ENCODE measurements around the gene OPN1SW. TPM values are rescaled to one million over a fixed set of nuclear protein-coding genes. Genes with fewer than 3 reads are reported as not detected.

The OPN1SW gene
- total RNA-seq, 2 experiments from 2014 or later = not detected

DNA sequence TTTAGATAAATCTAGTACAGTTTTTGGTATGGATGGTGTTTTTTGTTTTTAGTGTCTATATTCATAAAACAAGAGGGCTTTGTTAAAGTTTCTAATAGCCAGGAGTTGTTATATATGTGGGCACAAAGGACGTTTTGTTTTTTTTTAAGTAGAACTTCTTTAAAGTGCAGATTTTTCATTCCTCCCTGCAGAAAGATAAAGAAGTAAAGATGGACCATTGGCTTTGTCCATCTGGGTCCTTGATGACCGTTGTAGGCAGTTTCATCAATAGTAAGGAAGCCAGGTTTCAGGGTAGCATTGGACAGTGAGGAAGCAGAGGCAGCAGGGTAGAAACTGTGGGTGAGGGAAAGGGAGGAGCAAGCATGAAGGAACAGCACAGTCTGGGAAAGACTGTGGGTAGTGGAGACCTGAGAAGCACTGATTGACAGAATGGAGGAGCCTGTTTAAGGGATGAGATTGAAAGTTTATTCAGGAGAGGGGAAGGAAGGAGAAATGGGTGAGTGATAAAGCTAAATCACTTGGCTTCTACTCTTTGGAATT is 31.2 kb downstream of the OPN1SW start:
- no peak overlapping the region for H3K27ac ChIP-seq (ENCODE audit: low read depth in 1 of 2, low read length in 2 of 2)
- H3K9me3 ChIP-seq (ENCODE audit: control insufficient read depth in 1 of 2, insufficient read depth in 1 of 2, low read length in 2 of 2) = no peaks in the 10 kb centered on the region
- intact Hi-C loops (cut with DNase I, micrococcal nuclease) = loop anchor here in 1 of 2 experiments (5.0 to 10.0 kb wide), 2 partner anchors 308 to 1160 kb away; partner anchors contain the start of genes ARF5 and GCC1
- H3K9me3 Mint-ChIP-seq = no peaks in the 10 kb centered on the region
- peaks cover 40% of the 10 kb centered on the region for H3K36me3 Mint-ChIP-seq (ENCODE audit: low read depth)
- ChIA-PET CTCF (no interaction called here), POLR2A (no interaction called here)
- DNase-seq = no peak
- H3K4me1 Mint-ChIP-seq (ENCODE audit: low read depth) = peaks cover 69% of the 10 kb centered on the region
- H3K4me3 ChIP-seq (ENCODE audit: low read length) = no peak overlapping the region
- TF ChIP-seq, protein P1, sequence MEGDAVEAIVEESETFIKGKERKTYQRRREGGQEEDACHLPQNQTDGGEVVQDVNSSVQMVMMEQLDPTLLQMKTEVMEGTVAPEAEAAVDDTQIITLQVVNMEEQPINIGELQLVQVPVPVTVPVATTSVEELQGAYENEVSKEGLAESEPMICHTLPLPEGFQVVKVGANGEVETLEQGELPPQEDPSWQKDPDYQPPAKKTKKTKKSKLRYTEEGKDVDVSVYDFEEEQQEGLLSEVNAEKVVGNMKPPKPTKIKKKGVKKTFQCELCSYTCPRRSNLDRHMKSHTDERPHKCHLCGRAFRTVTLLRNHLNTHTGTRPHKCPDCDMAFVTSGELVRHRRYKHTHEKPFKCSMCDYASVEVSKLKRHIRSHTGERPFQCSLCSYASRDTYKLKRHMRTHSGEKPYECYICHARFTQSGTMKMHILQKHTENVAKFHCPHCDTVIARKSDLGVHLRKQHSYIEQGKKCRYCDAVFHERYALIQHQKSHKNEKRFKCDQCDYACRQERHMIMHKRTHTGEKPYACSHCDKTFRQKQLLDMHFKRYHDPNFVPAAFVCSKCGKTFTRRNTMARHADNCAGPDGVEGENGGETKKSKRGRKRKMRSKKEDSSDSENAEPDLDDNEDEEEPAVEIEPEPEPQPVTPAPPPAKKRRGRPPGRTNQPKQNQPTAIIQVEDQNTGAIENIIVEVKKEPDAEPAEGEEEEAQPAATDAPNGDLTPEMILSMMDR (IDR thresholded peaks at IDR 0.05) = no peak
- peaks cover 13% of the 10 kb centered on the region for H3K36me3 ChIP-seq (ENCODE audit: insufficient read depth, low read length)
- H3K27ac Mint-ChIP-seq = no peak overlapping the region
- peaks cover 12% of the 10 kb centered on the region for H3K4me1 ChIP-seq (ENCODE audit: insufficient read depth, low read length)
- no peaks in the 10 kb centered on the region for H3K27me3 ChIP-seq (ENCODE audit: control insufficient read depth in 1 of 2, insufficient read depth in 2 of 2, low read length in 2 of 2)
- ATAC-seq (ENCODE audit: poor library complexity) = no peak
- H3K27me3 Mint-ChIP-seq = no peaks in the 10 kb centered on the region
- H3K4me3 Mint-ChIP-seq = no peak overlapping the region

DNA sequence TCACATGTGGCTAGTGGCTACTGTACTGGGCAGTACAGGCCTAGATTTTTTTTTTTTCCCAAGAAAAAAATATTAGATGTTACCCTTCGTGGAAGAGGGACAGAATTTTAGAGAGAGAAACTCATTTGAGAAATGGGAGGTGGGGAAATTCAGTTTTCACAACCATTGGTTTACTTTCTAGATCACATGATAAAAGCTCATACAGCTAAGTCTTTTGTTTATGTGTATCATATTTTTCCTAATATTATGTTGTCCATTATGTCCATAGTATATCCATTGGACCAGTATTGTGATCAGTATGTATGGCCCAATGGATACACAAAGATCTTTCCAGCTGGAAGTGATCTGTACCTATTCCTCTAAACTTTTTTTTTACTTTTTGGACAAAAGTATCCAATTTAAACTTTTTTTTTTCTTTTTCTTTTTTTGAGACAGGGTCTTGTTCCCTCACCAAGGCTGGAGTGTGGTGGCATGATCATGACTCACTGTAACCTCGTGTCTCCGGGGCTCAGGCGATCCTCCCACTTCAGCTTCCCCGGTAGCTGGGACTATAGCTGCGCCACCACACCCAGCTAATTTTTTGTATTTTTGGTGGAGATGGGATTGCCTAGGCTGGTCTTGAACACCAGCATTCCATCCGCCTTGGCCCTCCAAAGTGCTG is 32.4 kb downstream of the OPN1SW start:
- no peak overlapping the region for H3K27ac Mint-ChIP-seq
- POLR2A ChIA-PET = no interaction called here
- ATAC-seq (ENCODE audit: poor library complexity) (no peak), DNase-seq (peak in 1 of 14 experiments; percentile 8)
- H3K9me3 Mint-ChIP-seq = no peaks in the 10 kb centered on the region
- H3K36me3 ChIP-seq (ENCODE audit: insufficient read depth, low read length) = peaks cover 2% of the 10 kb centered on the region
- intact Hi-C loops (cut with DNase I, micrococcal nuclease) = loop anchor here in 1 of 2 experiments (5.0 to 10.0 kb wide), 2 partner anchors 309 to 1158 kb away; partner anchors contain the start of genes ARF5 and GCC1
- peaks cover 17% of the 10 kb centered on the region for H3K4me1 ChIP-seq (ENCODE audit: insufficient read depth, low read length)
- no peaks in the 10 kb centered on the region for H3K27me3 ChIP-seq (ENCODE audit: control insufficient read depth in 1 of 2, insufficient read depth in 2 of 2, low read length in 2 of 2)
- H3K36me3 Mint-ChIP-seq (ENCODE audit: low read depth) = peaks cover 38% of the 10 kb centered on the region
- H3K4me3 Mint-ChIP-seq = no peak overlapping the region
- CTCF ChIA-PET = interaction anchor here (0.6 to 0.8 kb wide), 2 partner anchors 8 to 140 kb away, joined by 3 to 4 read pairs; no protein-coding TSS in a partner anchor
- TF ChIP-seq, protein P1 (IDR thresholded peaks at IDR 0.05) = no peak
- peaks cover 67% of the 10 kb centered on the region for H3K4me1 Mint-ChIP-seq (ENCODE audit: low read depth)
- H3K27ac ChIP-seq (ENCODE audit: low read depth in 1 of 2, low read length in 2 of 2) = no peak overlapping the region
- H3K27me3 Mint-ChIP-seq = no peaks in the 10 kb centered on the region
- no peaks in the 10 kb centered on the region for H3K9me3 ChIP-seq (ENCODE audit: control insufficient read depth in 1 of 2, insufficient read depth in 1 of 2, low read length in 2 of 2)
- H3K4me3 ChIP-seq (ENCODE audit: low read length) = no peak overlapping the region

DNA sequence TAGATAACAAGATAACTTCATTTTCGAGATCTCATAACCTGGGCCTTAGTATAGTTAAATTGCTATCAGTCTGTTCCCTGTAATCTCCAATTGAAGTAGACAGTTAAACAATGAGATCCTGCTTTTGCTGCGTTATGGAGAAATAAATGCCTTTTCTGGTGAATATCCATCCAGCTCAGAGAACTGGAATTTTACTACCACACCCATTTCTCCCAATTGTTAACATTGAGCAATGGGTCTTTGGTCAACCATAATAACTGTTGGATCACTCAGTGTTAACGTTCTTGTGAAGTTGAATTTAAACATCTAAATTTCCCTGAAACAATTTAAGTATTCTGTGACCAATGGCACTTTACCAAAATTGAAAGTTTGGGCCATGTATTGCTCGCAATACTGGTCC is 33.4 kb downstream of the OPN1SW start:
- Histone ChIP-seq H3K27me3 (ENCODE audit: control insufficient read depth in 1 of 2, insufficient read depth in 2 of 2, low read length in 2 of 2) (no peaks in the 10 kb centered on the region), H3K9me3 (ENCODE audit: control insufficient read depth in 1 of 2, insufficient read depth in 1 of 2, low read length in 2 of 2) (no peaks in the 10 kb centered on the region), H3K27ac (ENCODE audit: low read depth in 1 of 2, low read length in 2 of 2) (no peak overlapping the region), H3K36me3 (ENCODE audit: insufficient read depth, low read length) (peaks cover 2% of the 10 kb centered on the region), H3K4me3 (ENCODE audit: low read length) (no peak overlapping the region), H3K4me1 (ENCODE audit: insufficient read depth, low read length) (peaks cover 19% of the 10 kb centered on the region)
- Mint-ChIP-seq H3K9me3 (no peaks in the 10 kb centered on the region), H3K36me3 (ENCODE audit: low read depth) (peaks cover 27% of the 10 kb centered on the region), H3K4me1 (ENCODE audit: low read depth) (peaks cover 64% of the 10 kb centered on the region), H3K27ac (peak overlapping the region; percentile 22), H3K4me3 (peak overlapping the region; percentile 44), H3K27me3 (no peaks in the 10 kb centered on the region)
- TF ChIP-seq, protein P1 (IDR thresholded peaks at IDR 0.05) = no peak
- ATAC-seq (ENCODE audit: poor library complexity) = no peak
- intact Hi-C loops (cut with DNase I, micrococcal nuclease) = loop anchor here in 1 of 2 experiments (5.0 to 10.0 kb wide), 2 partner anchors 310 to 1157 kb away; partner anchors contain the start of genes ARF5 and GCC1
- CTCF ChIA-PET = interaction anchor here (0.6 to 1.3 kb wide), 2 partner anchors 9 to 11 kb away, joined by 3 read pairs; no protein-coding TSS in a partner anchor
- no peak for DNase-seq
- POLR2A ChIA-PET = no interaction called here

Measured in CD4-positive, alpha-beta T cell (primary cell).